Stimulated activated CD4-positive, alpha-beta T cell treated with anti-CD3 and anti-CD28 coated beads, Interleukin-2, amount 100 ng/mL, for 48 hours (primary cell): ENCODE measurements around the gene COX10.
"Not testable (repeated sequence)": the region's sequence is repeated elsewhere in the genome, so short reads cannot be mapped to it uniquely, and the experiment has no call there.

Experiments used
- DNase-seq, 2 donors: peaks; one replicate each; pipeline ENCODE4 v3.0.0-alpha.2; 2020

Gene COX10

DNA sequence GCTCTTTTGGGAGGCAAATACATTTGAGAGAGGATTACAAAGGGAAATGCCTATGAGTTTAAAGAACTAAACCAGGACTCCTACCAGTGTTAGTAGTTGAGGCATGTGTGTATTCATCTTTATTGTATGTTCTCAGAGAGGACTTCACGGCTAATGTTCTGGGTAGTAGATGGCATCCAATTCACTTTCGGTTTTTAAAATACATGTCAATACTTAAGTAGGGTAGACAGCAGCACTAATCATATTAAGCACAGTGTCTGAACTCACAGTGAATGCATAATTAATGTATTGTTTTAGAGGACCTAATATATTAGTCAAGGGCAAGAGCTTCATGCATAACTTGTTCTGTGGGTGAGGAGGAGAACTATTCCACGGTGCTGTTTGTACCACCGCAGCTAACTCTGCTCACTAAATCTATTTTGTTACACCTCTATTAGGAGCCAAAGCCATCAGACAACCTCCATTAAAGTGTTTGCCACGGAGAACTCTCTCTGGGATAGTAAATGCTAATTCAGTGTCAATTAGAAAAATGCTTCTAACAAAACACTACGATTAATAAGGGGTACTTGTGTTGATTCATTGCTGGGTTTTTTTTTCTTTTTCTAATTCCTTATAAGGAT, 56.3 kb downstream of the COX10 start:
- no peak for DNase-seq

DNA sequence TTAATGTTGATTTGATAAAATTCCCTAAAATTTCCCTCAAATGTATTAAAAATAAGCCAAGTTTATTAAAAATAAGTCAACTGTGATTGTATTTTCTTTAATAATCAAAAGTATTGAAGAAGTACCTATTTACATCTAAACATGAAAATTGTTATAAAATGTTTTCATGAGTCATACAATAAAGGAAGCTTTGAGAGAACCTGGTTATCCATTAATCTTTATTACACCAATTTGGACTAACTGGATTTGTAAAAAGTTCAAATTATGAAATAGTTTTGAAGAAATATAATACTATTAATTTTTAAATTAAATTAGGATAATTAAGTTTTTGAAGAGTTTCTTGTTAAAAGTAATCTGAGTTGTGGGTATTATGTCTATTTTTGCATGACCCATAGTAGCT, 63.8 kb downstream of the COX10 start:
- no peak for DNase-seq

DNA sequence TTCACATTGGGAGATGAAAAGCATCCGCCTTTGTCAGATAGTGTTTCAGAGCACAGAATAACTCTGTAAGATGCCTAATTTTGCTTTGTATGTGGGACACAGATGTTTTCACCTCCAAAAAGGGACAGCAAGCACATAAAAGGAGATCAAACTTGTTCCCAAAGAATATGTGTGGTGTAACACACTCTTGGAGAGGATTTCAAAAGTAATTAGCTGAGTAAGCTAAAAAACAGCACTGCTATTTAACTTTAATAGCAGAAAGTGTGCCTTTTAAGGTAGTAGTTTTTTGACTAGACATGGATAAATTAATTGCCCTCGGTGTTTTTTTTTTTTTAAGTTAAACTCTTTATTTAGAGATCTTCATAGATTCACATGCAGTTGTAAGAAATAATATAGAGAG, 65.2 kb downstream of the COX10 start:
- DNase-seq, result no peak

DNA sequence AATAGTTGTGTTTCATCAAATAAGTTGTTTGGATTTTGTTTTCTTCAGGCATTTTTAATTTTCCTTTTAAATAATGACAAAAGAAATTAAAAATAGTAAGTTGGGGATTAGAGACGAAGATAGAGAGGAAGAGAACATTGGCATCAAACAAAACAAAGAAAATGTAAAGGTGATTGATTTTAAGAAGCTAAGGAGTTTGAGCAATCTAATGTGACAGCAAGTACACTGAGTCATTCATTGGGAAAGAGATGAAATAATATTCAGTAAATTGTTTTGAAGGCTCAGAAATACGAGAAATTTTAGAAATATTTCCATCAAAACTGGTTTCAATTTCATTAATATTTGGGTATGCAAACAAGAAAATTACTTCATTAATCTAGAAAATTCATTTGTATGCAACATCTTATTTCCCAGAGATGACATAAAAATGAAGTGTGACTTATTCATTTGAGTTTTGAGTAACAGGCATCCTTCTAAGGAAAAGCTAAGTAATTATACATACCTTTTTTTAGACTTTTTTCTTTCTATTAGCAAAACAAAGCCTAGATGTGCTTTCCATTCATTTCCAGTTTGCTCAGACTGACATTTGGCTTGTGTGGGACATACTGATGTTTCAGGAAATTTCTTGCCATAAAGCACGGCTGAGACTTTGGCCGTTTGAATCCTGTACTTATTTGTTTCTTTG, 66.7 kb downstream of the COX10 start:
- DNase-seq, result no peak

DNA sequence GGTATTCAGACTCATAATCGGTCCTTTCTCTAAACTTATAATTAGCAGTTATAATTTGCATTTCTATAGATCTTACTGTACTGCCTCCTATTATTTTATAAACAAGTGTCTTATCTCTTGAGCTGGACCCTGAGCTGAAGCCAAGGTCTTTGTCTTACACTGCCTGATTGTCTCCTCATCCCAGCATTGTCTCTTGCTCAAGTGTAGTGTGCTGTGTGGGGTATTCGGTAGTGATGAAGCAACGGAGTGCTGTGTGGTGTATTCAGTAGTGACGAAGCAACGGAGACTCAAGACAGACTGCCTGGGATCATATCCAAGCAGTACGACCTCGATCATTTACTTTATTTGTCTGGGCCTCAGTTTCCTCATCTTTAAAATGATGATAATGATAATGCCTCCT, 69.3 kb downstream of the COX10 start:
- DNase-seq, result no peak

DNA sequence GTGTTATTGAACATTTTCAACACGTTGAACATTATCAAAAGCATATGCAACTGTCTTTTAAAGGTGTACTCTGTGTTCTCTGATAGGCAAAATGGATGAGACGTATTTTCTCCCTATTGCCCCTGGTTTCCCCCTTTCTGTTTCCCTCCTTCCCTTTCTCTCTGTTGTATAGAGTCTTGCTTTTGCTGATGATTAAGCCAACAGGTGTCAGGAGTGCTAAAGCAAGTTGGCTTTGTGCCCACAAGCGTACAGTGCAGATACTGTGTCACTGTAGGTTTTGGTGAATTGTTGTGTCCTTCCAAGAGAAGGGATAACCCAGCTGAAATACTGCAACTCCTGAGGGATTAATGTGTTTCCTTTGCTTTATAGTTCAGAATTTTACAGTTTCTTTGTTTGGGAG, 74.4 kb downstream of the COX10 start:
- no peak for DNase-seq

DNA sequence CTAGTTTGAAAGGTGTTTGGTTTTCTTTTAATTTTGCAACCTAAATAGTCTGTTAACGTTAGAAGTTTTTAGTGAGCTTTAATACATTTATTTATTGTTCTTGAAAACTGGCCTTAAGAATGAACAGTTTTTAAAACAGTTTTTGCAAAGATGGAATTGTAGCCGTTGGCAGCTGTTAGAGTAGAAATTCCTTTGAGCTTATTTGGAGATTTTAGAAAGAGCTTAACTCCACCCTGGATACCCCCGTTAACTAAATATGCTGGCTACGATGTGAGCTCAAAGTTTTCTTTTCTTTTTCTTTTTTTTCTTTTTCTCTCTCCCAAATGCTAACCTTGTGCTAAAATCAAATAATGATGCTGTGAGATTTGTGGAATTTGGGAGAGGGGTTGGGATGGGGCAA, 75.2 kb downstream of the COX10 start:
- no peak for DNase-seq

DNA sequence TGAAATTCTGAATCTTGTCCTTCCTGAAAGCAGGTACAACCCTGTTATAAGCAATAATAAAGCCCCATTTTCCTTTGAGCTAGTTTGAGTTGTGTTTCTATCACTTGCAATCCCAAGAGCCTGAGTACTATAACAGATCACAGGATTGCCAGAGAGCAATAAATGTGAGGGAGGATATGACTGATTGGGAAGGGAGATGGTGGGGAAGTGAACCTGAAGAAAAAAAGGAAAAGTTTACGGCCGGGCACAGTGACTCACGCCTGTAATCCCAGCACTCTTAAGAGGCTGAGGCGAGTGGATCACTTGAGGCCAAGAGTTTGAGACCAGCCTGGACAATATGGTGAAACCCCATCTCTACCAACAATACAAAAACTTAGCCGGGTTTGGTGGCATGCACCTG, 80.4 kb downstream of the COX10 start:
- DNase-seq, result no peak

DNA sequence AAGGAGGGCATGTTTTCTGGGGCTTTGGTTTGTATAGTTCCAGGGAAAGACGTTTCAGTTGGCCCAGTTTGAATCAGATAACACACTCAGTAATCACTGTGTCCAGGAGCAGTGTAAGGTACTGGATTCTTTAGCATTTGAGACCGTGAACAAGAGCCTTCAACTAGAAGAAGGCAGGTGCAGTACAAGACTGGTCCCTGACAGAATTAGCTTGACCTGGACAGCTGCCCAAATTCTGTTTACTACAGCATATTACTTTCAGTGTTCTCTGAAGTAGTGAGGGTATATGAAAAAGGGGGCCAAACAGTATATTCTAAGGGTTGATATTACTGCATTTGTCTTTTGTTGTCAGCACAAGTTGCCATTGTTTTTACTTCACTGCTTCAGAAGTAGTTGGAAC, 81.3 kb downstream of the COX10 start:
- DNase-seq, result no peak

DNA sequence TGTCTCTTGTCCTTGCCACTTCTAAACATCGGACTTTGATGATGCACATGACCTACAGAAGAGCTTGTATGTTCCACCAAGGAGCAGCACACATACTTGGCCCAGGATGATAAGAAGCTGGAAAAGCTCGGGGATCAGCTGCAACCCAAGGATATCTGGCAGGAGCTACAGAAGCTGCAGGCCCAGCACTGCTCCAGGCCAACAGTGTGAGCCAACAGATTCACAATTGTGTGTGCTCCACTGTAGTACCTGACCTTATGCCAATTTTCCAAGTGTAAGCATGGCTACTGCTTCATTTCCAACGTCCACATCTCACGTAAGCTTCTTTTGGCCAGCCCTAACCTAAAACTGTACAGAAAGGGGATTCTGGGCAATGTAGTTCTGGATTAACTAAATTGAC, 83.4 kb downstream of the COX10 start:
- DNase-seq, result no peak

DNA sequence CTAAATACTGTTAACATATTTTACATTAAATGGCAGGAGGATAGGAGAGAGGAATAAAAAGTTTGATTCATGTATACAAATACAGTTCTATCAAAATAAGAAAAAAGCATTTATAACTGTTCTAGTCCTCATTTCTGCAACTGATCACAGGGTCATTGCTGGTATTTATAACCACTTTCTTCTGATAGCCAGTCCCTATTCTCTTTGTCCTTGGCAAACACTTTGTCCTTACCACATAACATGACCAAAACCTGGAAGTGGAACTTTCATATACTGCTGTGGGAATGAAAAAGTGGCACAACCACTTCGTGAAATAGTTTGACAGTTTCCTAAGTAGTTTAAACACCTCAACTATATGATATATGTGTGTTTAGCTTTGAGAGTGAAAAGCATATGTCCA, 84.1 kb downstream of the COX10 start:
- DNase-seq, result no peak

DNA sequence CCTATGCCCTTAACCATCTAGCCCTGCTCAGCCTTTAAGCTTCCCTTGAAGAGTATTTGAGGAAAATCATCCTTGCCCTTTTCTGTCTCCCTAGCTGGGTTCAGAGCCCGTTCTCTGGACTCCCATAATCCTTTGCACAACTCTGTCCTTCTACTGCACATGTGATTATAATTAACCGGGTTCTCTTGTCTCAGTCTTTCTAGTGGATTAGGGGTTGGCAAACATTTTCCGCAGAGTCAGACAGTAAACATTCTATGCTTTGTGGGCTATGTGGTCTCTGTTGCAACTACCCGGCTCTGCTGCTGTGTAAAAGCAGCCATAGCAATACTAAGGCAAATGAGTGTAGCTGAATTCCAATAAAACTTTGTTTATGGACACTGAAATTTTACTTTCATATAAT, 87.4 kb downstream of the COX10 start:
- DNase-seq, result no peak

DNA sequence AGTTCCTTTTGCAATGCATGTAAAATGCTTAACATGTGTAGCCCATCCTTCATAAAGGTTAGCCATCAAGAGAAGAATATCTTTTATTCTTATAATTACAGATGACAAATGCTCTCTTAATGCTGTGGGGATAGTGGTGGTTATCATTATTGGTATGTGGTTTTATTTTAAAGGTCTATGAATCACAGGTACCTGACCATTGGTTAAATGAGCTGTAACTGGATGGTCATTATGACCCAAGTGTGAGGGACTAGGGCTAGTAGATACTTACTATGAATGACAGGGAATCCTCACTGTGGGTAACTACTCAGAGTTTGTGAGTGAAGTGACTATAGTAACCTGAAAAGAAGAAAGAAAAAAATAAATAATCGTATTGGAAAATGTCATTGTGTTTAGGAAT, 88.5 kb downstream of the COX10 start:
- DNase-seq, result no peak

DNA sequence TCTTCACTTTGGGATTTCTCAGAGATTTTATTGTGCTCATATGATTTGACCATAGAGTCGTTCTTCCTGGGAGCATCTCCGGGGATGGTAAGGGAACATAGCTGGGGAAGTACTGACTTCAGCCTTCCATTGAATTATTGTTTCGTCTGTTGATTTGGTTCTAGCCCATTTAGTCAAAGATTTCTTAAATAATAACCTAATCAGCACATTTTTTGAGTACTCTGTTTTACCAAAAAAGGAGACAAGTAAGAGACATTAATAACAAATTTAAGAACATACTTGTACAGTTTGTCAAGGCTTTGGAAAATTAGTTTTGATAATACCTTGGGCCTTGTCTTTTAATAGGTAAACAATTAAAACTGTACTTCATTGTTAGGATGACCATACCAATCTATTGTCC, 89.4 kb downstream of the COX10 start:
- DNase-seq, result no peak

DNA sequence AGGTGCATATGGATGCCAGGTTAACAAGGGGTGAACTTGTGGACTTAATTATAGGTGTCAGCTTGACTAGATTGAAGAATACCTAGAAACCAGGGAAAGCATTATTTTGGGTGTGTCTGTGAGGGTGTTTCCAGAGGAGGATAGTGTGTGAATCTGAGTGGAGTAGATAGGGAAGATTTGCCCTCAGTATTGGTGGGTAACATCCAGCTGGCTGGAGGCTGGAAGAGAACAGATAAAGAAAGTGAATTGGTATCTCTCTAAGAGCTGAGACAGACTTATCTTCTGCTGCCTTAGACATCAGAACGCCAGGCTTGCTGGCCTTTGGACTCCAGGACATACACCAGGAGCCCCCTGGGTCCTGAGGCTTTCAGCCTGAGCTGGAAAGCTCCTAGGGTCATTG, 92.1 kb downstream of the COX10 start:
- no peak for DNase-seq

DNA sequence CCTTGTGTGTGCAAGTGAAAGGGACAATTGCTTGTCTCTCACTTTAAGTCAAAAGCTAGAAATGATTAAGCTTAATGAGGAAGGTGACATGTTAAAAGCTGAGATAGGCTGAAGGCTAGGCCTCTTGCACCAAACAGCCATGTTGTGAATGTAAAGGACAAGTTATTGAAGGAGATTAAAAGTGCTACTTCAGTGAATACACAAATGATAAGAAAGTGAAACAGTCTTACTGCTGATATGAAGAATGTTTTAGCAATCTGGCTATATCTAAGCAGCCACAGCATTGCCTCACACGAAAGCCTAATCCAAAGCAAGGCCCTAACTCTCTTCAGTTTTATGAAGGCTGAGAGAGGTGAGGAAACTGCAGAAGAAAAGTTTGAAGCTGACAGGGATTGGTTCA, 96.3 kb downstream of the COX10 start:
- no peak for DNase-seq

DNA sequence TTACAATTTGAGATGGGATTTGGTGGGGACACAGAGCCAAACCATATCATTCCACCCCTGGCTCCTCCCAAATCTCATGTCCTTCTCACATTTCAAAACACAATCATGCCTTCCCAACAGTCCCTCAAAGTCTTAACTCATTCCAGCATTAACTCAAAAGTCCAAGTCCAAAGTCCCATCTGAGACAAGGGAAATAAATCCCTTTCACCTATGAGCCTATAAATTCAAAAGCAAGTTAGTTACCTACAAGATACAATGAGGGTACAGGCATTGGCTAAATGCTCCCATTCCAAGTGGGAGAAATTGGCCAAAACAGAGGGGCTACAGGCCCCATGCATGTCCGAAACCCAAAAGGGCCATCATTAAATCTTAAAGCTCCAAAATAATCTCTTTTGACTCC, 98.5 kb downstream of the COX10 start:
- DNase-seq, result not testable (repeated sequence)

DNA sequence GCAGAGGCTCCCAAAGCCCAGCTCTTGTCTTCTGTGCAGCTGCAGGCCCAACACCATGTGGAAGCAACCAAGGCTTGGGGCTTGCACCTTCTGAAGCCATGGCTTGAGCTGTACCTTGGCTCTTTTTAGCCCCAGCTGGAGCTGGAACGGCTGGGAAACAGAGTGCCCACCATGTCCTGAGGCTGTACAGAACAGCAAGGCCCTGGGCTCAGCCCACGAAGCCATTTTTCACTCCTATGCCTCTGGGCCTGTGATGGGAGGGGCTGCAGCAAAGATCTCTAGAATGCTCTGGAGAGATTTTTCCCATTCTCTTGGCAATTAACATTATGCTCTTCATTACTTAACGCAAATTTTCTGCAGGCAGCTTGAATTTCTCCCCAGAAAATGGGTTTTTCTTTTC, 99.3 kb downstream of the COX10 start:
- DNase-seq, result no peak

DNA sequence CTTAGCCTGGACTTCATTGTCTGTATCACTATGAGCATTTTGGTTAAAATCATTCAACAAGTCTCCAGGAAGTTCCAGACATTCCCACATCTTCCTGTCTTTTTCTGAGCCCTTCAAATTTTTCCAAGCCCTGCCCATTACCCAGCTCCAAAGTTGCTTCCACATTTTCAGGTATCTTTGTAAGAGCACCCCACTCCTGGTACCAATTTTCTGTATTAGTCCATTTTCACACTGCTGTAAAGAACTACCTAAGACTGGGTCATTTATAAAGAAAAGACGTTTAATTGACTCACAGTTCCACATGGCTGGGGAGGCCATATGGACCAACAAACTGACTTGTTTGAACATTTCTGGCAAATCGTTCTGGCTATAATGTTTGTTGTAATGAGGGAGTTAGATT, 100.0 kb downstream of the COX10 start:
- no peak for DNase-seq

DNA sequence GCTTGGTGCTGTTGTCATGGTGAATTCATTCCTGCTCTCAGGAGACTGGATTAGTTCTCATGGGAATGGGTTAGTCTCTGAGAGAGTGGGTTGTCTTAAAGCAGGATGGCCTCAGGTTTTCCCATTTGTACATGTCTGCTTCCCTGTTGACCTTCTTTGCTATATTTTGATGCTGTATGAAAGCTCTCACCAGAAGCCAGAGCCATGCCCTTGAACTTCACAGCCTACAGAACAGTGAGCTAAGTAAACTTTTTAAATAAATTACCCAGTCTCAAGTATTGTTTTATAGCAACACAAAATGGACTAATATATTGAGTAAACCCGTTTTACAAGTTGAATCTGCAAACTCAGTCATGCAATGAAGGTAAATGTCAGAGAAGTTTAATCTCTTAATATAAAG, 100.6 kb downstream of the COX10 start:
- DNase-seq, result no peak

DNA sequence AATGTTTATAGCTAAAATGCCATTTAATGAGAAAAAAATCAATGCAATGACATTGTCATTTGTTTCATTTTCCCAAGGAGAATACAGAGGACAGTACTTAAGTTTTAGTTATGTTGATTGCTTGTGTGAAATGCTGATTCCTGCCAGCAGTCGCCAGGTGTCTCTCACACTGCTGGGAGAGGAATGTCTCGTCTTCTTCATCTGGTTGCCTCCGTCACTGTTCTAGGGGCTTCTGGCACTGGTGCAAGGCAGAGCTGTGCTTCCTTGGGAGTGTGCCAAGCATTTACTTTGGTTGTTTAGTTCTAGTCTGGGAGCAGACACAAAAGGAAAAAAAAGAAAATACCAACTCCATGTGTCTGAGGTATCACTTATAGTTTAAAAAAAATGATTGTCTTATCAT, 107.7 kb downstream of the COX10 start:
- DNase-seq, result not testable (repeated sequence)

DNA sequence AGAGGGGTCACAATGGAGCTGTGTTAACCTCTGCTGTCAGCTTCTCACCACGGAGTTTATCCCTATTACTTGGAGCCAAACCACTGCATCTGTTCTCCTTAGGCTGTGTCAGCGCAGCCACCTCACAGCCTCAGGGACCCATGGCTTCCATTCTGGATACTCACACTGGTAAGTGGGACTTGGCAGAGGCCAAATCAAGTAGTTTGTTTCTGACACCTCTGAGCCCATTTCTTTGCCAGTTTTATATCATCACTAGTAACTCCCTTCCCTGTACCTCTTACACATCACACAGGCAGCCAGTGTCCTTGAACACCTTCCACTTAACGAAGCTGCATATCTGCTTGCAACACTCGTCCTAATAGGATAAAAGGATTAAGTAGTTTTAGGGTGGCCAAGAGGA, 108.5 kb downstream of the COX10 start:
- not testable (repeated sequence) for DNase-seq

DNA sequence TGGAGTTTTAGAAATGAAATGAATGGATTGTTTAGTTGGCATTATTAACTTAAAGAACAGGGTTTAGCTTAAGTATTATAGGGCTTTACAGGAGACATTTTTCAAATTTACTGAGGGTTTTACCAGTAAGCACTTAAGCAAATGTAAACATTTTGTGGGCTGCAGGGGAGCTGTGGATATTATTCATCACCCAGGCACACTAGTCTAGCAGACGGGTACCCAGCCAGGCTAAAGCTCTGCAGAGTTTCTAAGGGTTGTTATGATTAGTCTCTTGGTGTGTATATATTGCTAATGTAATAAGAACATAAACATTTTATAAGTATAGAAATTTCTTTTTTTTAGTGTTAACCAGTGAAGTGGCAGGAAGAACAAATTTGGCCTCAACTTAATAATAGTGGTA, 110.6 kb downstream of the COX10 start:
- DNase-seq, result not testable (repeated sequence)

DNA sequence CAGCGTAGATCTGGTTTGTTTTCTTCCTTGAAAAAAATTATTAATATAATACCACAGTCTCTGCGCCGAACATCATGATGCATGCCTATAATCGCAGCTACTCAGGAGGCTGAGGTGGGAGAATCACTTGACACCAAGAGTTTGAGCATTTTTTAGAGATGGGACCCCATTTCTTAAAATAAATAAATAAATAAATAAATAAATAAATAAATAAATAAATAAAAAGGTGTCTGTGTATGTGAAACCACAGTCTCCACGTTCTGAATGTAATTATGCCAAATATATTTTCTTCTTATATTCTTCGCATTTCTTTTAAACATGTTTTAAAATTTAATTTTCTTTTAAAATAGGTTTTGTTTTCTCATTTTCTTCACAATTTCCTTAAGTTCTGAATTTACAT, 112.8 kb downstream of the COX10 start:
- DNase-seq, result not testable (repeated sequence)

DNA sequence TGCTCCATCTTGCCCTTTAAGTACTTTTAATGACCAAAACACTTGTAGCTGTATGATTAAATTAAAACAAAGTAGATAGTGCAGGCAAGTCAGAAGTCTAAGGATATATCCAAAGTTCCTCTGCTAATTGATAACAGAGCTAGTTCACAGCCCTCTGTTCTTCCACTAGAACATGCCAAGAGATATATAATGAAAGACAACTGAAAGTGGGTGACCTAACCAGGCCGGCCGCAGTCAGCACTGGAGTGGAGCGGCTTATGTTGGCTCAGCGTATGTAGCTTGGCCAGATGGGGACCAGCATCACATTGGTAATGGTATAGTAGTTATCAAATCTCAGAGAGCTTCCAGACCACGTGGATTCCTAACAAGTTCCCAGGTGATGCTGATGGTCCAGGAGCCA, 115.2 kb downstream of the COX10 start:
- DNase-seq, result not testable (repeated sequence)
